ENCODE data around the gene LOC128125822.

Gene LOC128125822

DNA sequence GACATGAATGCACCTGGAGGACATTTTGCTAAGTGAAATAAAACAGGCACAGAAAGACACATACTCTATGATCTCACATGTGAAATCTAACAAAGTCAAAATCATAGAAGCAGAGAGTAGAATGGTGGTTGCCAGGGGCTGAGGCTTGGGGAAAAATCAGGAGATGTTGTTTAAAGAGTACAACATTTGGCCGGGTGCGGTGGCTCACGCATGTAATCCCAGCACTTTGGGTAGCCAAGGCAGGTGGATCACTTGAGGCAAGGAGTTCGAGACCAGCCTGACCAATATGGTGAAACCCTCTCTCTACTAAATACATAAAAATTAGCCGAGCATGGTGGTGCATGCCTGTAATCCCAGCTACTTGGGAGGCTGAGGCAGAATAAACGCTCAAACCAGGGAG, 26.0 kb upstream of the LOC128125822 start:
- no peaks in the 10 kb centered on the region for H3K36me3 ChIP-seq (ENCODE audit: insufficient read depth, low read length)
- H3K27me3 ChIP-seq (ENCODE audit: insufficient read depth, low read length) = no peaks in the 10 kb centered on the region
- no peaks in the 10 kb centered on the region for H3K4me1 ChIP-seq (ENCODE audit: insufficient read depth, low read length)
- TF ChIP-seq, protein P1, sequence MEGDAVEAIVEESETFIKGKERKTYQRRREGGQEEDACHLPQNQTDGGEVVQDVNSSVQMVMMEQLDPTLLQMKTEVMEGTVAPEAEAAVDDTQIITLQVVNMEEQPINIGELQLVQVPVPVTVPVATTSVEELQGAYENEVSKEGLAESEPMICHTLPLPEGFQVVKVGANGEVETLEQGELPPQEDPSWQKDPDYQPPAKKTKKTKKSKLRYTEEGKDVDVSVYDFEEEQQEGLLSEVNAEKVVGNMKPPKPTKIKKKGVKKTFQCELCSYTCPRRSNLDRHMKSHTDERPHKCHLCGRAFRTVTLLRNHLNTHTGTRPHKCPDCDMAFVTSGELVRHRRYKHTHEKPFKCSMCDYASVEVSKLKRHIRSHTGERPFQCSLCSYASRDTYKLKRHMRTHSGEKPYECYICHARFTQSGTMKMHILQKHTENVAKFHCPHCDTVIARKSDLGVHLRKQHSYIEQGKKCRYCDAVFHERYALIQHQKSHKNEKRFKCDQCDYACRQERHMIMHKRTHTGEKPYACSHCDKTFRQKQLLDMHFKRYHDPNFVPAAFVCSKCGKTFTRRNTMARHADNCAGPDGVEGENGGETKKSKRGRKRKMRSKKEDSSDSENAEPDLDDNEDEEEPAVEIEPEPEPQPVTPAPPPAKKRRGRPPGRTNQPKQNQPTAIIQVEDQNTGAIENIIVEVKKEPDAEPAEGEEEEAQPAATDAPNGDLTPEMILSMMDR (IDR thresholded peaks at IDR 0.05; ENCODE audit: extremely low read depth, low read depth, low read length) = no peak
- H4K20me1 ChIP-seq (ENCODE audit: insufficient read depth, low read length) = no peaks in the 10 kb centered on the region
- H3K79me2 ChIP-seq (ENCODE audit: insufficient read depth, low read length) = no peaks in the 10 kb centered on the region
- no peaks in the 10 kb centered on the region for H3K9me3 ChIP-seq (ENCODE audit: low read depth, low read length)
- no peak overlapping the region for H3K4me2 ChIP-seq (ENCODE audit: insufficient read depth, low read length)
- H3K4me3 ChIP-seq (ENCODE audit: insufficient read depth, low read length) = no peak overlapping the region
- H2AFZ ChIP-seq (ENCODE audit: low read length) = no peak overlapping the region
- DNase-seq (ENCODE audit: insufficient read length, low spot score, missing footprints) = no peak
- H3K27ac ChIP-seq (ENCODE audit: low read depth, low read length) = no peak overlapping the region

DNA sequence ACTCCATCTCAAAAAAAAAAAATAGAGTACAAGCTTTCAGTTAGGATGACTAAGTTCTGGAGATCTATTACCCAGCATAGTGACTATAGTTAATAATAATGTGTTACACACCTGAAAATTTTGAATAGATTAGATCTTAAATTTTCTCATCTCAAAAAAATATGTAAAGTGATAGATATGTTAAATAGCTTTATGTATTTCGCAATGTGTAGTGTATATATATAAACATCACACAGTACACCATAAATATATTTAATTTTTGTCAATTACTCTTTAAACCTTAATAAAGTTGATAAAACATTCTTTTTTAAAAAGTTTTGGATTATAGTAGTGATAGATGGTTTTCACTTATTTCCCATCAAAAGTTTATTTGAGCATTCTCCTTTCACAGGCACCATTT, 25.6 kb upstream of the LOC128125822 start:
- H3K27ac ChIP-seq (ENCODE audit: low read depth, low read length) = no peak overlapping the region
- H3K36me3 ChIP-seq (ENCODE audit: insufficient read depth, low read length) = no peaks in the 10 kb centered on the region
- no peak overlapping the region for H2AFZ ChIP-seq (ENCODE audit: low read length)
- H3K4me3 ChIP-seq (ENCODE audit: insufficient read depth, low read length) = no peak overlapping the region
- no peak for DNase-seq (ENCODE audit: insufficient read length, low spot score, missing footprints)
- H3K9me3 ChIP-seq (ENCODE audit: low read depth, low read length) = no peaks in the 10 kb centered on the region
- no peaks in the 10 kb centered on the region for H4K20me1 ChIP-seq (ENCODE audit: insufficient read depth, low read length)
- H3K27me3 ChIP-seq (ENCODE audit: insufficient read depth, low read length) = no peaks in the 10 kb centered on the region
- TF ChIP-seq, protein P1 (IDR thresholded peaks at IDR 0.05; ENCODE audit: extremely low read depth, low read depth, low read length) = no peak
- no peak overlapping the region for H3K4me2 ChIP-seq (ENCODE audit: insufficient read depth, low read length)
- no peaks in the 10 kb centered on the region for H3K79me2 ChIP-seq (ENCODE audit: insufficient read depth, low read length)
- H3K4me1 ChIP-seq (ENCODE audit: insufficient read depth, low read length) = no peaks in the 10 kb centered on the region

DNA sequence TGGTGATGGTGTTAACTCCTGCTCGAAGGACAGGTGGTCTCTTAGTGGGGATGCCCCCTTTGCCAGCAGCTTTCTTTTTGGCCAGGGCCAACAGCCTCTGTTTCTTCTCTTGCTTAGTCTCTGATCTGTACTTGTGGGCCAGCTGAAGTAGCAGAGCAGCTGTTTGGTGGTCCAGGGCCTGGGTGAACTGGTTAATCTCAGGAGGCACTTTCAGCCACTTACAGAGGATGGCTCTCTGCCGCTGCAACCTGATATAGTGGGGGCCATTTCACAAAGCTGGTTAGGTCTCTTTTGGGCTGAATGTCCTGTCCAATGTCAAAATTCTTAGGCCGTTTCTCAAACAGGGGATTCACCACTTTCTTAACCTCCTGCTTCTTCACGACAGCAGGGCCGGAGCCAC, 23.2 kb upstream of the LOC128125822 start:
- TF ChIP-seq, protein P1 (IDR thresholded peaks at IDR 0.05; ENCODE audit: extremely low read depth, low read depth, low read length) = no peak
- Histone ChIP-seq H2AFZ (ENCODE audit: low read length) (no peak overlapping the region), H3K4me2 (ENCODE audit: insufficient read depth, low read length) (no peak overlapping the region), H3K79me2 (ENCODE audit: insufficient read depth, low read length) (no peaks in the 10 kb centered on the region), H3K36me3 (ENCODE audit: insufficient read depth, low read length) (no peaks in the 10 kb centered on the region), H3K4me1 (ENCODE audit: insufficient read depth, low read length) (no peaks in the 10 kb centered on the region), H4K20me1 (ENCODE audit: insufficient read depth, low read length) (no peaks in the 10 kb centered on the region), H3K9me3 (ENCODE audit: low read depth, low read length) (no peaks in the 10 kb centered on the region), H3K4me3 (ENCODE audit: insufficient read depth, low read length) (no peak overlapping the region), H3K27ac (ENCODE audit: low read depth, low read length) (no peak overlapping the region), H3K27me3 (ENCODE audit: insufficient read depth, low read length) (no peaks in the 10 kb centered on the region)
- no peak for DNase-seq (ENCODE audit: insufficient read length, low spot score, missing footprints)

GRCh38 chr6:63553208-63553607, 19.1 kb upstream of the LOC128125822 start:
- no peaks in the 10 kb centered on the region for H3K27me3 ChIP-seq (ENCODE audit: insufficient read depth, low read length)
- H2AFZ ChIP-seq (ENCODE audit: low read length) = no peak overlapping the region
- TF ChIP-seq, protein P1 (IDR thresholded peaks at IDR 0.05; ENCODE audit: extremely low read depth, low read depth, low read length) = no peak
- H3K9me3 ChIP-seq (ENCODE audit: low read depth, low read length) = no peaks in the 10 kb centered on the region
- no peaks in the 10 kb centered on the region for H4K20me1 ChIP-seq (ENCODE audit: insufficient read depth, low read length)
- no peak overlapping the region for H3K4me3 ChIP-seq (ENCODE audit: insufficient read depth, low read length)
- H3K36me3 ChIP-seq (ENCODE audit: insufficient read depth, low read length) = no peaks in the 10 kb centered on the region
- no peaks in the 10 kb centered on the region for H3K4me1 ChIP-seq (ENCODE audit: insufficient read depth, low read length)
- no peak overlapping the region for H3K27ac ChIP-seq (ENCODE audit: low read depth, low read length)
- no peak for DNase-seq (ENCODE audit: insufficient read length, low spot score, missing footprints)
- H3K4me2 ChIP-seq (ENCODE audit: insufficient read depth, low read length) = no peak overlapping the region
- no peaks in the 10 kb centered on the region for H3K79me2 ChIP-seq (ENCODE audit: insufficient read depth, low read length)

Measured in osteoblast (primary cell).